GM21825 (cell line): ENCODE measurements around the gene GCNT1.
"Not testable (repeated sequence)": the region's sequence is repeated elsewhere in the genome, so short reads cannot be mapped to it uniquely, and the experiment has no call there.

Experiments used
- ATAC-seq: cut with Tn5 transposase; IDR thresholded peaks from one replicate; pipeline ENCODE4 v1.9.1; 2021; ENCODE audit warnings: mild to moderate bottlenecking, moderate library complexity; ENCODE audit not compliant: unreplicated experiment

GCNT1 gene

DNA sequence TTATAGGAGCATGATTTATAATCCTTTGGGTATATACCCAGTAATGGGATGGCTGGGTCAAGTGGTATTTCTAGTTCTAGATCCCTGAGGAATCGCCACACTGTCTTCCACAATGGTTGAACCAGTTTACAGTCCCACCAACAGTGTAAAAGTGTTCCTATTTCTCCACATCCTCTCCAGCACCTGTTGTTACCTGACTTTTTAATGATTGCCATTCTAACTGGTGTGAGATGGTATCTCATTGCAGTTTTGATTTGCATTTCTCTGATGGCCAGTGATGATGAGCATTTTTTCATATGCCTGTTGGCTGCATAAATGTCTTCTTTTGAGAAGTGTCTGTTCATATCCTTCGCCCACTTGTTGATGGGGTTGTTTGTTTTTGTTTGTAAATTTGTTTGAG, 20.4 kb downstream of the GCNT1 start:
- ATAC-seq, result not testable (repeated sequence)

DNA sequence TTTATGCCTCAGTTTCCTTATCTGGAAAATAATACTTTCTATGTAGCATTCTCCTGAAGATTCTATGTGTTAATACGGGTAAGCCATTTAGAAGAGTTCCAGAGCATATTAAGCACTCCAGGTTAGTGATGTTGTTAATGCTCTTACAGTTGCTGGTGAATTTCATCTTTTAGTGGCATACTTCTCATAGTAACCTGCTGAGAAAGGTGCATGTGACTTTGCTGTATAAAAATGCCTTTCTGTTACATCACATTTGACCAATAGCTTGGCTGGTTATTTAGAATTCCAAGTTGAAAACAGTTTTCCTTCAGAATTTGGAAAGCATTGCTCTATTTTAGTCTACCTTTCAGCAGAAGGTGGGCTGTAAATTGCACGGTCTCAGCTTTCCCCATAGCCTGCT, 27.2 kb downstream of the GCNT1 start:
- ATAC-seq, result no peak

DNA sequence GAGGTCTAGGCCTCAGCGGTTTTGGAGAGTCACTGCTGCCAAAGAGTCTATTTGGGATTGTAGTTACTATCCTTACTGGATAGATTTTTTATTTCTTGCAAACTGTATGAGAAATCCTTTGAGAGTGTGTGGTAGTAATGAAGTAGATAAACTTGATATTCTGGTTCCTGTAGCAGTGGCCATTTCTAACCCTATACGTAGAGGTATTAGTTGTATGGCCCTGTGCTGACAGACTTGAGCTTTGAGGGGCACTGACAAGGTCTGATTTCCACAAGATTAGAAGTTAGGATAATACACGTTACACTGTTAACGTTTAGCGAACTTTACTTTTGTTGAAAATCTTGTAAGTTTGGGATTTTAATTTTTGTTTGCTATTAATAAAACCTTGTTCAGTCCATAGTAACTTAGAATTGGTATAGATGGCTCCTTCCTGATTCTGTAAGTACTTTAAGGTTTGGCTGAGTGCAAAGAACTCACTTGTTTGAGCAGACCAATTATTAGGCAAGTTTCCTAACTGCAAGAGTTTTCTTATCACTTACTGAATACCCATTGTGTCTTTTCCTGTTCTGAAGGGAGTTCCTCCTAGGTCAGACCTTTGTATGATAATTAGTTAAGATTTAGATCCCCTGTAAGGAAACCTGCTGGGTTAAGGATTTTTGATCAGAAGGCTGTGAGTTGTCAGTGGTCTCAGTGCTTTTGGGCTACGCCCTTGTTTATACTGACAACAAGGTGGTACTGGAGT, 31.4 kb downstream of the GCNT1 start:
- no peak for ATAC-seq

DNA sequence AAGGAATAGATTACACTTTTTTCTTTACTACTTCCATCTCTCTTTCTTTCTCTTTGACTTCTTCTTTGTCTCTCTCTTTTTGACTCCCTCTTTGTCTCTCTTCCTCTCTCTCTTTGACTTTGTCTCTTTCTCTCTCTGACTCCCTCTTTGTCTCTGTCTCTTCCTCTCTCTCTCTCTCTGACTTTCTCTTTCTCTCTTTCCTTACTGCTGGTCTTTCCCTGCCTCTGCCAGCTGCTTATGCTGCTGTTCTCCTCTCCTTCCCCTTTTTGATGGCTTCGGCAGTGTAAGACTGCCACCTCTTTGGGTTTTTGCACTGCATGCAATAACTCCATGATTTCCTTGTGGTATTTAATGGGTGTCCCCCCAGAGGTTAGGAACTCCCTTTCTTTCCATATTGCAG, 32.1 kb downstream of the GCNT1 start:
- not testable (repeated sequence) for ATAC-seq

DNA sequence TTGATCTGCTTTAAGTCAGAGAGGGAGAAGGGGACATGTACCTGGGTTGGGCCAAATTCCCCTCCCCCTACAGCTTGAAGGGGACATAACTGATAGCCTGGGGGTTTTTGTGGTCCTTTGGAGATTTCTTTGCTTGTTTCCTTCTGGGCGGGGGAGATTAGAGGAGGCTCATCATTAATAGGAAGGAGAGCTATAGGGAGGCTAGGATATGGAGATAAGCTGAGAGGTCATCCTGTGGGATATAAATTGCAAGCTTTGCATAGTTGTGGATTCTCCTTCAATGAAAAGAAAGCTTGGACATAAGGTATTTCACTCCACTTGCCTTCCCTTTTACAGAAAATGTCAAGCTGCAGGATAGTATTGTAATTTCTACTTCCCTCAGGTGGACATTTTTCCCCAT, 34.5 kb downstream of the GCNT1 start:
- ATAC-seq, result not testable (repeated sequence)

DNA sequence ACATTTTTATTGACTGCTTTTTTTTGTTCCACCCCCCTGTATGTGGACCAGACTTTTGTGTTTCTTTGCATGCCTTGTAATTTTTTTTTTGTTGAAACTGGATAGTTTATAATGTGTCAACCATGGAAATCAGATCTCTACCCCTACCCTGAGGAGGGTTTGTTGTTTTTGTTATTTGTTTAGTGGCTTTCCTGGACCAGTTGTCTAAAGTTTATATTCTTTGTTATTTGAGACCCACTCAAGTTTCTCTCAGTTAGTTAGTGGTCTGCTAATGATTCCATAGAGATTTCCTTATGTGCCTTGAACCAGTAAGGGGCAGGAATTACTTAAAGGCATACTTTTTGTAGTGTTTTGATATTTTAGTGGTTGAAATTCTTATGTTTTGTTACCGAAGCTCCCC, 41.1 kb downstream of the GCNT1 start:
- no peak for ATAC-seq

DNA sequence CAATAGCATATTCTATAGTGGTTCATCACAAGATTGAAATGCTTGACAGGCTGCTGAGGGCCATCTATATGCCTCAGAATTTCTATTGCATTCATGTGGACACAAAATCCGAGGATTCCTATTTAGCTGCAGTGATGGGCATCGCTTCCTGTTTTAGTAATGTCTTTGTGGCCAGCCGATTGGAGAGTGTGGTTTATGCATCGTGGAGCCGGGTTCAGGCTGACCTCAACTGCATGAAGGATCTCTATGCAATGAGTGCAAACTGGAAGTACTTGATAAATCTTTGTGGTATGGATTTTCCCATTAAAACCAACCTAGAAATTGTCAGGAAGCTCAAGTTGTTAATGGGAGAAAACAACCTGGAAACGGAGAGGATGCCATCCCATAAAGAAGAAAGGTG, 43.8 kb downstream of the GCNT1 start:
- ATAC-seq, result no peak

DNA sequence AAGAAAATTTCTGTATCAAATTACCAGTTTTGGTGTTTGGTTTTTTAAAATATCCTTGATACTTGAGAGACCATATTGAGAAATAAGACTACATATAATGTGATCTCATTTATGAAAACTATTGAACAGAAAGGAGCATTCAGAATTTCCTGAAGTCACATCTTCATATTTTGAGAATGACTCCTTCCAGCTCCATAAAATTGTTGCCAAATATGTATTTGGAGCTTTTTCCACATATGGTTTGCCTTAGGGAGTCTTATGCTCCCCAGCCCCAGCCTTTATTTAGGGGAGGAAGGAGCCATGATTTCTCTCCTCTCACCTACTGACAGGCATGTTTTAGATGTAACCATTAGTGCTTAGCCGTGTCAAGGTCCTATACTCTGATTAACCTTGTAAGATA, 51.1 kb downstream of the GCNT1 start:
- ATAC-seq, result no peak

DNA sequence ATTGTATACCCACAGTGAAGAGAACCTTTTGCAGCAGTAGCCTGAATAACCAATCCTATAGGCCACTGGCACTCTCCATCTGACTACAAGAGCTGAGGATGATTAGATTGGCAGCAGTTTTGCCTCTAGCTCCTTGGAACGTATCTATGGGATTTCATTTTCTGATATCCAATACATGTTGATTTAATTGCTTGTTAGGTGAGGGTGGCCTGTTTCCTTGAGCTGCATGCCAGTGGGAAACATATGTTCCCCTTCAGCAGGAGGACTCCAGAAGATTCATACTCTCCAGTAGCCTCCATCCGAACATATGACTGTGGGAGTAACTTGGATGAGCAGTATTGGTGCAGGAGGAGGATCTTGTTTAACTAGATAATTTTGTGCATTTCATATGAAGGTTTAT, 51.5 kb downstream of the GCNT1 start:
- ATAC-seq, result no peak

DNA sequence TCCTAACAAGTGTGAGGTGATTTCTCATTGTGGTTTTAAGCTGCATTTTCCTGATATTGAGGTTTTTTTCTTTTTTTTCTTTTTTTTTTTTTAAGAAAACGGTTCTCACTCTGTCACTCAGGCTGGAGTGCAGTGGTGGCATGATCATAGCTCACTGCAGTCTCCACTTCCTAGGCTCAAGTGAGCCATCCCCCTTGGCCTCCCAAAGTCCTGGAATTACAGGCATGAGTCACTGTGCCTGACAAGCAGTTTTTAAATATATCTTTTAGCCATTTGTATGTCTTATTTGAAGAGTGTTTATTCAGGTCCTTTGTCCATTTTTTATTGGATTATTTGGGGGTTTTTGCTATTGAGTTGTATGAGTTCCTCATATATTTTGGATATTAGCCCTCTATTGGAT, 53.8 kb downstream of the GCNT1 start:
- ATAC-seq, result no peak

DNA sequence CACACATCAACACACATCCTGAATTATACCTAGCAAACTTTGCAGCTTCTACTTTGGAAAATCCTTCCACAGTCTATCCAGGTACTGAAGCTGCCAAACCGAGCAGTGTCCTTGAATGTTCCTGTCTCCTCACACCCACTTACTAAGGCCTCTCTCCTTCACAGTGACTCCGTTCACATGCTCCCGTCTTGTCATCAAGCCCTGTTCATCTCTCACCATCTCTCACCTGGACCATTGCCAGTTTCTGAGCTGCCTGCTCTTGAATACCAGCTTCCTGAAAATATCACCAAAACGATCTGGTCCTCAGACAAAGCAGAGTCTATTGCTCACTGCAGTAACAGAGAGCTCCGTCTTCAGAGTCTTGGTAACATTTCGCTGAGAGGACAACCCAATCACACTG, 57.4 kb downstream of the GCNT1 start:
- no peak for ATAC-seq

DNA sequence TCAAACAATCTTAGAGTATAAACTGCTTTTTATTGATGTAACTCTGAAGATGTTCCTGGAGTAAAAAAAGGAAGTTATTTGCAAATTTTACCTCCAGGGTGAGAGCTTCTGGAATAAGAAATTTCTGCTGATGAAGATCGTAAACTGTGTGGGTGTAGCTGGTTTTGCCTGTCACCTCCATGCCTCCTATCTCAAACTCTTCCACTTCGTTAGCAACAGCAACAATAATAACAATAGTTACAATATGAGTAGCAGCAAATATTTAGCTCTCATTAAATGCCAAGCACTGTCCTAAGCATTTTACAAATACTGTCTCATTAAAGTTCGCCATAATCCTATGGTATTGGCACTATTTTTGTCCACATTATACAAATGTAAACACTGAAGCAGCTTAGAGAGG, 57.9 kb downstream of the GCNT1 start:
- no peak for ATAC-seq

DNA sequence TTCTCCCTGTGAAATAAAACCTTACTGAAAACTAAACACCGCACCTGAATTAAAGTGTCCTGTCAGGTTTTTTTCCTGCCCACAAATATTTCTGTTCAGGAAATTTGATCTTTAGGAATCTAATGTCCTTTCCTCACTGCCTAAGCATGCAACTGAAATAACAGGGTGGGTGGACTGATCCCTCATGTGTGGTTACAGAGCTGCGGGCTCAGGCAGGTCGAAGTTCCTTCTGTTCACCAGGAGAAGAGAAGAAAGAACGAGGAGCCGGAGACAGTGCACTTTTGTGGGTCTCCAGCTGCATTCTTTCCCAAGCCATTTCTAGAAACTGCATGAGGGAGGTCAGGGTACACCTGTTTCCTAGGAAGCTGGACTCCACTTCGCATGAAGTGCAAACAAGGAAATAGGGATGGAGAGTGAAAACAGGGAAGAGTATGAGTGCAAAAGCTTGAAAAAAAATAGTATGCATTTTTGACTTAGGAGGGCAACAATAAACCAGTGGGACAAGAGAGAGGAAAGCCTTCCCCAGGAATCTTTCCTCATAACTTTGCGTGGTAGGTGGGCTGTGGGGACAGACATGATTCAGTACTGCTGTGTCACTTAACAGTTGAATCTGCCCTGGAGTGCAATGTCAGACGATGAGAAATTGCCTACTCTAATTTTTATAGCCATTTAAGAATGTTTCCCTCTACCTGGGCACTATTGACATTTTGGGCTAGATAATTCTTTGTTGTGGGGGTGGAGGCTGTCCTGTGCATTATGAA, 60.3 kb downstream of the GCNT1 start:
- no peak for ATAC-seq

DNA sequence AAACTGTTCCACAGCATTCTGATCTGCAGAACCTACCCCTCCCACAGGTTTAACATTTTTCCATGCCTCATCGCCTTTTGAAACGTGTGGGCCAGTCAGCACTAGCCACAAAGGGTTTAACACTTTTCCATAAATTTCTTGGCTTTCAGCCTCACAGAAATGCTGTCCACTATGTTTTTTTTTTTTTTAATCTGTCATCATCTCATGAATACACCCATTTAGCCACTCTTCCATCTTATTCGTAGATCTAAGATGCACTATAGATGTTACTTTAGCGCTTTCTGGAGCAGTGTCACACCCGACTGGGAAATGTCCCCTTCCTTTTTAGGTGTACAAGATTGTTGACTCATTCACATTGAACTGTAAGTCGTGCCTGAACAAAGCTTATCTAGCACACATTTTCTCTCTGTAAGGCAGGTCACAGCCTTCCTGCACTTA, 62.3 kb downstream of the GCNT1 start:
- no peak for ATAC-seq

DNA sequence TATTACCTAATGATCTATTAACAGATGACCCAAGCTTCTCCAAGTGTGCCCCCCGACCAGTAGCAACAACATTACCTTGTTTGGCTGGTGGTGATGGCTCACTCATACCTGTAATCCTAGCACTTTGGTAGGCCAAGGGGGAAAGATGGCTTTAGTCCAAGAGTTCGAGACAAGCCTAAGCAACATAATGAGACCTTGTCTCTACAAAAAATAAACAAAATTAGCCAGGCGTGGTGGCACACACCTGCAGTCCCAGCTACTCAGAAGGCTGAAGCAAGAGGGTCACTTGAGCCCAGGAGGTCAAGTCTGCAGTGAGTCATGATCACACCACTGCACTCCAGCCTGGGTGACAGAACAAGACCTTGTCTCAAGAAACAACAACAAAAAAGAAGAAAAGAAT, 62.9 kb downstream of the GCNT1 start:
- ATAC-seq, result no peak

DNA sequence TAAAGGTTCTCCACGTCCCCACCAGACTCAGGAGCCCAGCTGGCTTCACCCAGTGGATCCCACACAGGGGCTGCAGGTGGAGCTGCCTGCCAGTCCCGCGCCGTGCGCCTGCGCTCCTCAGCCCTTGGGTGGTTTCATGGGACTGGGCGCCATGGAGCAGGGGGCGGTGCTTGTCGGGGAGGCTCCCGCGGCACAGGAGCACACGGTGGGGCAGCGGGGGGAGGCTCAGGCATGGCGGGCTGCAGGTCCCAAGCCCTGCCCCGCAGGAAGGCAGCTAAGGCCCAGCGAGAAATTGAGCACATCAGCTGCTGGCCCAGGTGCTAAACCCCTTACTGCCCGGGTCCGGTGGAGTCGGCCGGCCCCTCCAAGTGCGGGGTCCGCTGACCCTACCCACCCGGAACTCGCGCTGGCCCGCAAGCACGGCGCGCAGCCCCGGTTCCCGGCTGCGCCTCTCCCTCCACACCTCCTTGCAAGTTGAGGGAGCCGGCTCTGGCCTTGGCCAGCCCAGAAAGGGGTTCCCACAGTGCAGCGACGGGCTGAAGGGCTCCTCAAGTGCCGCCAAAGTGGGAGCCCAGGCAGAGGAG, 64.7 kb downstream of the GCNT1 start:
- ATAC-seq, result not testable (repeated sequence)

DNA sequence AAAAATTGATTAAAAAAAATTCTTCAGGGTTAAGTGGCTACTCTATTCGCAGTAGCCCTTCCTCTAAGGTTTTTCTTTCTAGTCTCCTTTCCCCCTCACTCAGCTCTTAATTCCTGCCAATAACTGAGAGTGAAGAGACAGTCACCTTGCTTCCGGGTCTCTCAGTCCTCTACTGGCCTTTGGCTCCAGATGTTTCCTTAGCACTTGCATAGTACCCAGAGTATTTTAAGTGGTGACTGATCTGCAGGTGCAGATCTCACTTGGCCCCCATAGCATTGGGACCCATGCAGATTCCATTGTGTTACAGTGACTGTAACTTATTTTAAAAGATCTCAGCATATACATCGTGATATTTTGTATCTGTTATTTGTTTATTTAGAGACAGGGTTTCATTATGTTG, 66.2 kb downstream of the GCNT1 start:
- ATAC-seq, result no peak

DNA sequence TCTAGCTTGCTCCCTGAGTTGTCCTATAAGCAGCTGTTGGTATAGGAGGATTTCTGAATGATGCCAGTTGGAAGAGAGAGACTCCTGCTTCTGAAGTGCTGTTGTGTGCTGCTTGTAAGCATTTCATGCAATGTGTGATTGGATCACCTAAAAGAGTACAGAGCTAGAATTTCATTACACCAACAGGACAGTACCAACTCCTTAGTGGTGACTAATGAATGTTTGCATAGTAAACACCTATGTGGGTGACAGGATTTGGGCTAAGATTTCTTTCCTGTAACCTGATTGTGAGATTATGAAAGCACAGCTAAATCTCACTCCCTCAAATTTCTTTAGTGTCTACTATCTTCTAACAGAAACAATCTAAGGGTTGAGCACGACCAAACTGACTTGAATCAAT, 67.0 kb downstream of the GCNT1 start:
- no peak for ATAC-seq

DNA sequence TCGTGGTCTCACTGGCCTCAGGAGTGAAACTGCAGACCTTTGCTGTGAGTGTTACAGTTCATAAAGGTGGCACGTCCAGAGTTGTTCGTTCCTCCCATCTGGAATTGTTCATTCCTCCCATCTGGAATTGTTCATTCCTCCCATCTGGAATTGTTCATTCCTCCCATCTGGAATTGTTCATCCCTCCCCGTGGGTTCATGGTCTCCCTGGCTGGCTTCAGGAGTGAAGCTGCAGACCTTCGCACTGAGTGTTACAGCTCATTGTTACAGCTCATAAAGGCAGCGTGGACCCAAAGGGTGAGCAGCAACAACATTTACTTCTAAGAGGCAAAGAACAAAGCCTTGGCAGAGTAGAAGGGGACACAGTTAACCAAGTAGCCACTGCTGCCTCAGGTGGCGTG, 69.1 kb downstream of the GCNT1 start:
- no peak for ATAC-seq

DNA sequence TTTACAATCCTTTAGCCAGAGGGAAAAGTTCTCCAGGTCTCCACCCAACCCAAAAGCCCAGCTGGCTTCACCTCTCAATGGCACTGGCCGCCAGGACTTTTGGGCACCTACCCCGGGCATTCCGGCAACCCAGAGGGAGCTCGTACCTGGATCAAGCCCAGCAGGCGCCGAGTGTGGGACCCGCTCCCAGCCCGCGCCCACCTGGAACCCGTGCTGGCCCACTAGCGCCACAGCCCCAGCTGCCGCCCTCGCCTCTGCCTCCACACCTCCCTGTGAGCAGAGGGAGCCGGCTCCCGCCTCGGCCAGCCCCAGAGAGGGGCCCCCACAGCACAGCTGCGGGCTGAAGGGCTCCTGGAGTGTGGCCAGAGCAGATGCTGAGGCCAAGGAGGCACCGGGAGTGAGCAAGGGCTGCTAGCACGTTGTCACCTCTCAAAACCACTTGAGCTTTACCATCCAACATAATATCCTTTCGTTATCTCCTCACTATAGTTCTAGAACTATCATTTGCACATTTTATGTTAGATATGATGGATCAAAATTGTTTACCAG, 69.7 kb downstream of the GCNT1 start:
- ATAC-seq, result no peak

DNA sequence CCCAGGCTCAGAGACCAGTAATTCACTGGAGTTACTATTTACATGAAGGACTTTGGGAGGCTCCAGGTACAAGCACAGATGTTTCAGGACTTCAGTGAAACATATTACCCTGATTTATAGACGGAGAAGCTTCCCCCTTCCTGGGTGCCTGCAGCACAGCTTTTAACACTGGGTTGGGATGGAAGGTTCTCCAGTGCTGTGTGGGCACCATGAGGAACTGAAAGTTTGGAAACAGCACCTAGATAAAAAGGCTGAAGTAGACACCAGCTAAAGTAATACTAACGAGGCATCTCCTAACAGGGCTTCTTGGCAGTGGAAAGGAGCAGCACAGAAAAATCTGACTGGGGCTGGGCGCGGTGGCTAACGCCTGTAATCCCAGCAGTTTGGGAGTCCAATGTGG, 70.7 kb downstream of the GCNT1 start:
- no peak for ATAC-seq
